OCI-M1 (cell line): Measurements from ENCODE around the gene XAB2.
"Not testable (repeated sequence)": the region's sequence is repeated elsewhere in the genome, so short reads cannot be mapped to it uniquely, and the experiment has no call there.

Source experiments
- DNase-seq: peaks from one replicate; lab custom pipeline; 2025; lab: John Stamatoyannopoulos, UW

The XAB2 gene

DNA sequence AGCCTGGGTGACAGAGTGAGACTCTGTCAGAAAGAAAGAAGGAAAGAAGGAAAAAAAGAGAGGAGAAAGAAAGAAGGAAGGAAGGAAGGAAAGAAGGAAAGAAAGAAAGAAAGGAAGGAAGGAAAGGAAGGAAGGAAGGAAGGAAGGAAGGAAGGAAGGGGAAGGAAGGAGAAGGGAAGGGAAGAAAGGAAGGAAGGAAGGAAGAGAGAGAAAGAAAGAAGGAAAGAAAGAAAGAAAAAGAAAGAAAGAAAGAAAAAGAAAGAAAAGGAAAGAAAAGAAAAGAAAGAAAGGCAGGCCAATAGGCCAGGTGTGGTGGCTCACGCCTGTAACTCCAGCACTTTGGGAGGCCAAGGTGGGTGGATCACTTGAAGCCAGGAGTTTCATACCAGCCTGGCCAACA is 51.9 kb downstream of the XAB2 start:
- DNase-seq = not testable (repeated sequence)

DNA sequence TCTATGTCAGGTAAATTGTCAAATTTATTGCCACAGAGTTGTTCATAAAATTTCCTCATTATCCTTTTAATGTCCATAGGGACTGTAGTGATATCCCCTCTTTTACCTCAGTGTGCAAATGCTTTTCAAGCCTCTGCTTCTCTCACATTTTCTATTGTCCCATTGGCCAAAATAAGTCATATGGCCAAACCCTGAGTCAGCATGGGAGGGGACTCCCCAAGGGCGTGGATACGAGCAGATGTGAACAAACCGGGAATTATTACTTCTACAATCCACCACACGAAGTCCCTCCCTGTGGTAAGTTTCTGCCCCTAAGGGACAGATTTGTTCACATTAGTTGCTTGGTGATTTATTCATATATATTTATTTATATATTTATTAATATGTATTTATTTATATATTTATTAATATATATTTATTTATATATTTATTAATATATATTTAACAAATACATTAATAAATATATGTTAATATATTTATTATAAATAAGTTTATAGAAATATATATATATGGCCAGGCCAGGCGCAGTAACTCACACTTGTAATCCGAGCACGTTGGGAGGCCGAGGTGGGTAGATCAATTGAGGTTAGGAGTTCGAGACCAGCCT is 53.8 kb downstream of the XAB2 start:
- peak; percentile 21 for DNase-seq

DNA sequence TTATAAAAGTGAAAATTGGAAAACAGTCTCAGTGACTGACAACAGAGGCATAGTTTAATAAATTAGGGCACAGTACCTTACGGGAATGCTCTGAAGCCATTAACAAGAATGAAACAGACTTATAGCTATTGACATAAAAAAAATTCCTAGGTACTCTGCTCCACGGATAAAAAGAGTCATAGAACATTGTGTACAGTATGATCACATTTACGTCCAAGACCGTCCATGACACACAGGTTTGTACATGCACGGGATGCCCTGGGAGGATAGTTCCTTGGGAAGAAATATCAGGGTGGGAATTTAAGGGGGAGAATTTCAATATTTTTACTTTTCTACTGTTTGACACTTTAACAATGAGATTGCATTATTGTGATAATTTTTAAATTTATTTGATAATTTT is 58.6 kb downstream of the XAB2 start:
- DNase-seq = no peak
